HepG2 (cell line): ENCODE results near the gene CARMIL3. TPM values are rescaled to one million over a fixed set of nuclear protein-coding genes. Genes with fewer than 3 reads are reported as not detected.
A peak's percentile ranks its signal among the peaks of the same experiment; 100 is the strongest.

ENCODE experiments used
- CBFB ChIP-seq: sonication (generic); formaldehyde crosslinking; IDR thresholded peaks from 2 replicates; pipeline ENCODE4 v1.4.0; 2020; ENCODE audit warnings: missing genetic modification reagents
- ELK4 ChIP-seq: sonication (generic); formaldehyde crosslinking; IDR thresholded peaks from 2 replicates; pipeline ENCODE4 v1.9.0; 2021; ENCODE audit warnings: missing genetic modification reagents, borderline replicate concordance
- ESRRA ChIP-seq: sonication (generic); formaldehyde crosslinking; IDR thresholded peaks from 2 replicates; pipeline ENCODE4 v1.5.1; 2020; ENCODE audit warnings: mild to moderate bottlenecking, low read depth, missing genetic modification reagents
- EZH2 ChIP-seq: conservative IDR thresholded peaks from 2 replicates; pipeline ENCODE4 v1.6.1; 2012; ENCODE audit warnings: mild to moderate bottlenecking, low read depth, low read length, moderate library complexity
- FOXK2 ChIP-seq: fragments of 450-650 bp; IDR thresholded peaks from 2 replicates; pipeline ENCODE4 v1.6.1; 2016
- GATA4 ChIP-seq: sonication (generic); IDR thresholded peaks from 2 replicates; pipeline ENCODE4 v1.6.1; 2016; ENCODE audit warnings: antibody characterized with exemption, low read depth, borderline replicate concordance
- HMG20A ChIP-seq: IDR thresholded peaks from 2 replicates; pipeline ENCODE4 v1.6.1; 2016; ENCODE audit warnings: borderline replicate concordance
- IKZF4 ChIP-seq: sonication (generic); formaldehyde crosslinking; IDR thresholded peaks from 2 replicates; pipeline ENCODE4 v1.5.1; 2020; ENCODE audit warnings: borderline replicate concordance, mild to moderate bottlenecking, low read depth, missing genetic modification reagents; ENCODE audit errors: not compliant biosample characterization
- JDP2 ChIP-seq: sonication (generic); formaldehyde crosslinking; IDR thresholded peaks from 2 replicates; pipeline ENCODE4 v1.8.1; 2022; ENCODE audit warnings: missing genetic modification reagents, borderline replicate concordance
- NFE2L1 ChIP-seq: sonication (generic); formaldehyde crosslinking; IDR thresholded peaks from 2 replicates; pipeline ENCODE4 v1.4.0; 2020; ENCODE audit warnings: missing genetic modification reagents, mild to moderate bottlenecking, borderline replicate concordance
- NR2C2 ChIP-seq: sonication (generic); formaldehyde crosslinking; IDR thresholded peaks from 2 replicates; pipeline ENCODE4 v1.4.0; 2020; ENCODE audit warnings: missing genetic modification reagents, mild to moderate bottlenecking, moderate library complexity, borderline replicate concordance
- ONECUT2 ChIP-seq: sonication (generic); formaldehyde crosslinking; IDR thresholded peaks from 2 replicates; pipeline ENCODE4 v1.4.0; 2020; ENCODE audit warnings: missing genetic modification reagents
- PCBP1 ChIP-seq: fragments of 200-400 bp; formaldehyde crosslinking; IDR thresholded peaks from 2 replicates; pipeline ENCODE4 v1.6.1; 2017; ENCODE audit warnings: mild to moderate bottlenecking, low read depth, low read length, borderline replicate concordance
- RARA ChIP-seq: IDR thresholded peaks from 2 replicates; pipeline ENCODE4 v1.6.1; 2016; ENCODE audit warnings: missing genetic modification reagents, missing compliant biosample characterization
- SMAD3 ChIP-seq: sonication (generic); formaldehyde crosslinking; IDR thresholded peaks from 2 replicates; pipeline ENCODE4 v1.4.0; 2020; ENCODE audit warnings: missing genetic modification reagents
- SMARCE1 ChIP-seq: fragments of 450-650 bp; IDR thresholded peaks from 2 replicates; pipeline ENCODE4 v1.6.1; 2017; ENCODE audit warnings: borderline replicate concordance
- TAF15 ChIP-seq: fragments of 200-400 bp; formaldehyde crosslinking; IDR thresholded peaks from one replicate; pipeline ENCODE4 v1.6.1; 2018; ENCODE audit warnings: mild to moderate bottlenecking, low read depth, low read length; ENCODE audit not compliant: poor library complexity, severe bottlenecking
- ZBTB49 ChIP-seq: sonication (generic); formaldehyde crosslinking; IDR thresholded peaks from 2 replicates; pipeline ENCODE4 v1.4.0; 2020; ENCODE audit warnings: missing genetic modification reagents, borderline replicate concordance
- ZFY ChIP-seq: sonication (generic); formaldehyde crosslinking; IDR thresholded peaks from 2 replicates; pipeline ENCODE4 v1.4.0; 2020; ENCODE audit warnings: missing genetic modification reagents
- ZNF253 ChIP-seq: sonication (generic); formaldehyde crosslinking; IDR thresholded peaks from 2 replicates; pipeline ENCODE4 v1.8.0; 2022; ENCODE audit warnings: mild to moderate bottlenecking, missing genetic modification reagents, borderline replicate concordance
- ZNF367 ChIP-seq: sonication (generic); formaldehyde crosslinking; IDR thresholded peaks from 2 replicates; pipeline ENCODE4 v1.4.0; 2020; ENCODE audit warnings: missing genetic modification reagents, borderline replicate concordance
- ZNF704 ChIP-seq: sonication (generic); formaldehyde crosslinking; IDR thresholded peaks from 2 replicates; pipeline ENCODE4 v1.8.1; 2023; ENCODE audit warnings: mild to moderate bottlenecking, inconsistent platforms, moderate library complexity, missing genetic modification reagents, borderline replicate concordance
- ZNF777 ChIP-seq: sonication (generic); formaldehyde crosslinking; IDR thresholded peaks from 2 replicates; pipeline ENCODE4 v1.4.0; 2020; ENCODE audit warnings: missing genetic modification reagents
- ZNF782 ChIP-seq: sonication (generic); formaldehyde crosslinking; IDR thresholded peaks from 2 replicates; pipeline ENCODE4 v1.4.0; 2020; ENCODE audit warnings: missing genetic modification reagents, mild to moderate bottlenecking, borderline replicate concordance
- ZSCAN9 ChIP-seq: IDR thresholded peaks from 2 replicates; pipeline ENCODE4 v1.6.1; 2016; ENCODE audit warnings: borderline replicate concordance
- polyA plus RNA-seq, 8 experiments: library from polyadenylated mRNA; depleted of rRNA in 3 of 8; stranded (reverse) in 7 of 8; unstranded in 1 of 8; fragments of >200 nt; fragmentation: Illumina TruSeq in 4 of 8; extraction: Trizol in 4 of 8; gene quantifications; 2 replicates each; pipeline versions ENCODE4 v1.2.1 to v1.2.3, GENCODE V29; 2011 to 2016; ENCODE audit warnings: low read depth in 4 of 8, missing spikeins in 1 of 8, mixed read lengths in 1 of 8; ENCODE audit not compliant: insufficient read depth in 1 of 8
- total RNA-seq, 5 experiments: library from RNA; depleted of rRNA; stranded (reverse); fragments of >200 nt; fragmentation: Illumina TruSeq; extraction: Trizol; gene quantifications; 2 replicates each; pipeline ENCODE4 v1.2.3, GENCODE V29; 2016; ENCODE audit warnings: low read depth in 1 of 5

The CARMIL3 gene
- total and polyA plus RNA-seq, 2 of the 13 experiments (the other 11 are each of a cell fraction or from before 2014, with no cell fraction given): 0.27 to 0.55 TPM

GRCh38 chr14:24095271-24096068 is 43.7 kb downstream of the CARMIL3 start (continued):
- TF ChIP-seq ESRRA (CRISPR knock-in tag) (peak; percentile 97), GATA4 (peak; percentile 97), CBFB (CRISPR knock-in tag) (peak; percentile 69; the same call in 1 of the 2 replicates), ZNF777 (CRISPR knock-in tag) (peak; percentile 45; the same call in 1 of the 2 replicates), ZNF253 (CRISPR knock-in tag) (no peak), EZH2 (no peak), HMG20A (CRISPR knock-in tag) (peak; percentile 80), SMARCE1 (no peak), ZNF704 (CRISPR knock-in tag) (peak; percentile 52), FOXK2 (peak; percentile 94), TAF15 (no peak), ELK4 (CRISPR knock-in tag) (no peak; the same call in 1 of the 2 replicates), ZFY (peak; percentile 83), IKZF4 (CRISPR knock-in tag) (peak; percentile 94), SMAD3 (CRISPR knock-in tag) (peak; percentile 99), ZNF782 (CRISPR knock-in tag) (peak; percentile 99), JDP2 (no peak), ZSCAN9 (CRISPR knock-in tag) (peak; percentile 99), RARA (CRISPR knock-in tag) (peak; percentile 98), ZBTB49 (no peak; the same call in 1 of the 2 replicates), PCBP1 (no peak), ZNF367 (CRISPR knock-in tag) (no peak; the same call in 1 of the 2 replicates), ONECUT2 (CRISPR knock-in tag) (peak; percentile 50), NR2C2 (CRISPR knock-in tag) (peak; percentile 96), NFE2L1 (no peak)
